Left ventricle myocardium inferior (tissue), 1 donor: ENCODE measurements around the gene PROCA1. TPM values are rescaled to one million over a fixed set of nuclear protein-coding genes. Genes with fewer than 3 reads are reported as not detected.

ENCODE experiments used
- DNase-seq: peaks from one replicate; pipeline ENCODE4 v3.0.0-alpha.2; 2020
- H3K27ac ChIP-seq: fragments of 200-600 bp; replicated peaks from 2 replicates; pipeline ENCODE4 v1.8.0; 2021
- H3K27me3 ChIP-seq: fragments of 200-600 bp; 2 replicates; pipeline ENCODE4 v1.8.0; 2021; ENCODE audit warnings: low read depth
- H3K36me3 ChIP-seq: fragments of 200-600 bp; 2 replicates; pipeline ENCODE4 v1.8.0; 2021
- H3K4me1 ChIP-seq: fragments of 200-600 bp; 2 replicates; pipeline ENCODE4 v1.8.0; 2021
- H3K4me3 ChIP-seq: fragments of 200-600 bp; 2 replicates; pipeline ENCODE4 v1.8.0; 2021; ENCODE audit warnings: mild to moderate bottlenecking, moderate library complexity
- H3K9me3 ChIP-seq: fragments of 200-600 bp; replicated peaks from 2 replicates; pipeline ENCODE4 v1.8.0; 2021
- CTCF ChIP-seq: fragments of 200-600 bp; IDR thresholded peaks from 2 replicates; pipeline ENCODE4 v1.8.0; 2021; ENCODE audit warnings: antibody characterized with exemption, mild to moderate bottlenecking, borderline replicate concordance
- intact Hi-C: fragments of 100-400 bp; cut with micrococcal nuclease; formaldehyde crosslinking; loops from one replicate; pipeline ENCODE4 v1.11.0; 2022
- total RNA-seq: library from RNA; stranded (reverse); fragmentation: NEBNext Ultra II Directional; extraction: Animal tissue kit (Norgen Biotek cat#: 25700); gene quantifications from one replicate; pipeline ENCODE4 v1.2.1, GENCODE V29; 2021
- donor health status: DM: no; HTN: yes; CAD: no; lungs with severe emphysema.

Gene PROCA1
- total RNA-seq, 1 donor from 2014 or later, result 1.3 TPM

DNA sequence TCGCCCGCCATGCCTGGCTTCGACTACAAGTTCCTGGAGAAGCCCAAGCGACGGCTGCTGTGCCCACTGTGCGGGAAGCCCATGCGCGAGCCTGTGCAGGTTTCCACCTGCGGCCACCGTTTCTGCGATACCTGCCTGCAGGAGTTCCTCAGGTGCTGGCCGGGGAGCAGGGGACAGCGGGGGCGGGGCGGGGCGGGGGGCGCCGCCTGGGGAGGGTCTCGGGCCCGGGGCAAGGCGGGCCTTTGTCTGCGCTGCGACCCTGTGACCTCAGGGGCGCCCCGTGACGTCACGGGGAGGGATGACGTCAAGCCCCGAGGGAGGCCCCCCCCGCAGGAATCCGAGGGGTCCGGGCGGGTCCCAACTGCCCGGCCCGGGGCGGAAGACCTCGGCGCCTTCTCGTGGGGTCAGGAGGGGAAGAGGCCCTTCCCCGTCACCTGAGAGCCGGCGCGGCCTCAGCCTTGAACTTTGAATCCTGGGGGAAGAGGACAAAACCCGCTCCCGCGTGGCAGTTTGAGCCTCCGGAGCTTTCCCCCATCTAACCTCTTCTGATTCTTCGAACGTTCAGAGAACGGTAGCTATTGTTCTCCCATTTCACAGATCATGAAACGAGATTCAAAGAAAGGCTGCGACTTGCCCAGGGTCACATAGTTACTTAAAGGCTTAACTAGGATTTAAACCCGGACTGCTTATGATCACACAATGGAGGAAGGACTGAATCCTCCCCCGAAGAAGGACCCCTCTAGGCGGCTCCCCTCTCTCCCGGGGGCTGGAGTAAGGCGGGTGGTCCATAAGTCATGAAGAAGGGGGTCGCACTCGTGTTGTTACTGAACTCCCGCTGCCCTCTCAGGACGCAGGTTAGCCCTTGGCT lies 32.6 kb upstream of the PROCA1 start:
- TF ChIP-seq CTCF, result no peak
- no peaks in the 10 kb centered on the region for H3K27me3 ChIP-seq
- H3K4me1 ChIP-seq, result peaks cover 51% of the 10 kb centered on the region
- H3K27ac ChIP-seq, result peak overlapping the region; percentile 87
- H3K4me3 ChIP-seq, result peak overlapping the region; percentile 84
- DNase-seq, result peak; percentile 52
- intact Hi-C loops, result no loop called here
- H3K9me3 ChIP-seq, result no peaks in the 10 kb centered on the region
- peaks cover 13% of the 10 kb centered on the region for H3K36me3 ChIP-seq

DNA sequence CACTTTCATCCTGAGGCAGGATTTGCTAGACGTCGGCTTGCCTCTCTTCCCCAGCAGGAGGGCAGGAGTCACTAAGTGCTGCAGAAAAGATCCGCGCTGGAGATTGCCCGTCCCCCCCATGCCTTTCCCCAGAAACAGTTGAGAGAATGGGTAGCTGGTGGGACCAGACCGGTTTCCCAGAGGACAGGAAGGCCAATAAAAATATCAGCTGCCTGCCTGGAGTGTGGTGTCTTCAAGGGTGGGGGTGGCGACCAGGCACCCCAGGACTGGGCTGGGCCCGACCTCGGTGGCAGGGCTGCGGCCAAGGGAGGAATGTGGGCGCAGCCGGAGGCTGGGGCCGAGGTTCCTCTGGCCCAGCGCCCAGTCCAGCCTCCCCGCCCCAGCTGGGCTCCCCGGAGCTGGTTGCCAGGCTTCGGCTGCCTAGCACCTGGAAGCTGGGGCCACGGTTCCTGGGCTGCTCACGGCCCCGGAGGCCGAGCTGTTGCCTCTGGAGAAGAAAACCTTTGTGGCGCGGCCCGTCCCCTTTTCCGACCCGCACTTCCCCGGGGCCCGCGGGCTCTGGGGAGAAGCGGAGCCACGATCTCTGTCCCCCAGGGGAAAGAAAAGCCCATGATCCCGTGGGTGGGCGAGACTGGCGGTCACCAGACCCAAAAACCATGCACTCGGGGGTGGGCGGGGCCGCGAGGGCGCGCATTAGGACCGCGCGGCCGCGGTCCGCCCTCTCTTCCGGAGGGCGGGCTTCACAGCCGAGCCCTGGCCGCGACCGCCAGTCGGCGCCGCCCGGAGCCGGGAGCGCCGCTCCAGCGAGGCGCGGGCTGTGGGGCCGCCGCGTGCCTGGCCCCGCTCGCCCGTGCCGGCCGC lies 31.8 kb upstream of the PROCA1 start, which contains the start of gene TRAF4:
Gene TRAF4 (plus strand): TSS at position 769 of the 861 bp plus-strand sequence. CDS start 102 bp downstream, outside the sequence.
- intact Hi-C loops, result no loop called here
- H3K9me3 ChIP-seq, result no peaks in the 10 kb centered on the region
- no peaks in the 10 kb centered on the region for H3K27me3 ChIP-seq
- H3K4me3 ChIP-seq, result peak within 1 kb of the TSS; percentile 84
- peak; percentile 79 for DNase-seq
- H3K36me3 ChIP-seq, result peaks cover 11% of the 10 kb centered on the region
- peak within 1 kb of the TSS; percentile 87 for H3K27ac ChIP-seq
- peak; percentile 45 for TF ChIP-seq CTCF
- peaks cover 48% of the 10 kb centered on the region for H3K4me1 ChIP-seq

- Histone ChIP-seq H3K36me3 (no peaks in the 10 kb centered on the region), H3K9me3 (no peaks in the 10 kb centered on the region), H3K27me3 (no peaks in the 10 kb centered on the region), H3K4me3 (no peak overlapping the region), H3K27ac (no peak overlapping the region), H3K4me1 (peaks cover 39% of the 10 kb centered on the region)
- intact Hi-C loops, result no loop called here
- no peak for DNase-seq
- no peak for TF ChIP-seq CTCF
Observed at GRCh38 chr17:28741358-28742349, 30.0 kb upstream of the PROCA1 start.

DNA sequence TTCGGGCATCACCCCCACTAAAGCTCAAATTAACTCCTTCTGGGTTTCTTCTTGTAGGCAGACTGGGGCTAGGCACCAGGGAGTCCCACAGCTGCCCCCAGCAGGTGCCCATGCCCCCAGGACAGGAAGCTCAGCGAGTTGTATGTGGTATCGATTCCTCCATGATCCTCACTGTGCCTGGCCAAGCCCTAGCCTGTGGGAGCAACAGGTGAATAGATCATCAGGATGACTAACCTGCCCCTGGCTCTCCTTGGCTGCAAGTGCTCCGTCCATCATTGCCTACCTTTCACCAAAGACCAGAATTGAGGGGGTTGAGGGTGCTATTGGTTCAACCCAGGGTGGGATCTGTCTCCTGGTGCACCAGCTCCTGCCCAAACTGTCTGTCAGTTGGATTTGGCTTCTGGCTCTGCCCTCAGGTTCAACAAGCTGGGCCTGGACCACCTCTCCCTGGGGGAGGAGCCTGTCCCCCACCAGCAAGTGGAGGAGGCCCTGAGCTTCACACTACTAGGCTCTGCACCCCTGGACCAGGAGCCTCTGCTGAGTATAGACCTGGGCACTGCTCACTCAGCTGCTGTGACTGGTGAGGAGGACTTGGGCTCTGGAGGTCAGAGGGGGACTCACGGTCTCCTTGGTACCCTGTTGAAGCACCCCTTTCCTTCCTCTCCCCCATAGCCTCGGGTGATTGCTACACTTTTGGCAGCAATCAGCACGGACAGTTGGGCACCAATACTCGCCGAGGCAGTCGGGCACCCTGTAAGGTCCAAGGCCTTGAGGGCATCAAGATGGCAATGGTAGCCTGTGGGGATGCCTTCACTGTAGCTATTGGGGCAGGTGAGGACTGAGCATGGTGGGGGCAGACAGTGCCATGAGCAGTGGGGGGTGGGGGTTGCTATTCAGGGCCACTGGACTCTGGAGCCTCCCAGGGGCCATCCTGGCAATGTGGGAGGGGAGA lies 29.0 kb upstream of the PROCA1 start:
- H3K36me3 ChIP-seq, result no peaks in the 10 kb centered on the region
- intact Hi-C loops, result no loop called here
- H3K9me3 ChIP-seq, result no peaks in the 10 kb centered on the region
- TF ChIP-seq CTCF, result no peak
- H3K27me3 ChIP-seq, result no peaks in the 10 kb centered on the region
- no peak overlapping the region for H3K4me3 ChIP-seq
- H3K27ac ChIP-seq, result no peak overlapping the region
- no peak for DNase-seq
- H3K4me1 ChIP-seq, result peaks cover 29% of the 10 kb centered on the region
